Caco-2 (cell line): ENCODE results near the gene CST5. TPM values are rescaled to one million over a fixed set of nuclear protein-coding genes. Genes with fewer than 3 reads are reported as not detected.

Experiments used
- BruUV-seq: library from RNA; stranded (reverse); fragments of 400-500 nt; replicated peaks from 2 replicates; lab custom pipeline; 2021; lab: Mats Ljungman, UMichigan
- CTCF ChIA-PET: fragments of 300-600 bp; sonication (Branson Sonifier 250); formaldehyde crosslinking; loops from one replicate; lab custom pipeline; 2022; ENCODE audit warnings: antibody characterized with exemption; lab: Charles Lee
- POLR2A ChIA-PET: fragments of 300-600 bp; sonication (Branson Sonifier 250); formaldehyde crosslinking; loops from one replicate; lab custom pipeline; 2022; ENCODE audit warnings: antibody characterized with exemption; lab: Charles Lee
- DNase-seq, 2 experiments: peaks; one replicate each; pipeline versions ENCODE4 v3.0.0 to v3.0.0-alpha.2; 2020 to 2022
- H3K27me3 ChIP-seq: replicated peaks from 2 replicates; pipeline ENCODE4 v1.6.0; 2011; ENCODE audit warnings: low read length; ENCODE audit not compliant: control insufficient read depth, insufficient read depth
- H3K36me3 ChIP-seq: 2 replicates; pipeline ENCODE4 v1.5.1; 2011; ENCODE audit warnings: low read length; ENCODE audit not compliant: control insufficient read depth, insufficient read depth
- H3K4me1 ChIP-seq: fragments of 250-450 bp; sonication (Bioruptor Pico); 2 replicates; pipeline ENCODE4 v1.5.1; 2020; ENCODE audit warnings: mild to moderate bottlenecking
- H3K4me3 ChIP-seq: 2 replicates; pipeline ENCODE4 v1.5.1; 2011; ENCODE audit warnings: low read depth, mild to moderate bottlenecking, control low read depth, low read length
- H3K9me3 ChIP-seq: fragments of 250-450 bp; sonication (Bioruptor Pico); 2 replicates; pipeline ENCODE4 v1.5.1; 2020; ENCODE audit warnings: mild to moderate bottlenecking, moderate library complexity
- H3K27ac Mint-ChIP-seq: one replicate; pipeline ENCODE4 v1.8.0; 2022; ENCODE audit warnings: mixed read lengths; ENCODE audit not compliant: unreplicated experiment
- H3K27me3 Mint-ChIP-seq: one replicate; pipeline ENCODE4 v1.8.0; 2022; ENCODE audit warnings: mixed read lengths; ENCODE audit not compliant: insufficient read depth, unreplicated experiment
- H3K36me3 Mint-ChIP-seq: one replicate; pipeline ENCODE4 v1.8.0; 2022; ENCODE audit warnings: mild to moderate bottlenecking, mixed read lengths; ENCODE audit not compliant: insufficient read depth, unreplicated experiment
- H3K4me1 Mint-ChIP-seq: one replicate; pipeline ENCODE4 v1.8.0; 2022; ENCODE audit warnings: low read depth, mixed read lengths; ENCODE audit not compliant: unreplicated experiment
- H3K4me3 Mint-ChIP-seq: one replicate; pipeline ENCODE4 v1.8.0; 2022; ENCODE audit warnings: mild to moderate bottlenecking, moderate library complexity, mixed read lengths; ENCODE audit not compliant: unreplicated experiment
- H3K9me3 Mint-ChIP-seq: one replicate; pipeline ENCODE4 v1.8.0; 2022; ENCODE audit warnings: mixed read lengths; ENCODE audit not compliant: unreplicated experiment
- intact Hi-C: fragments of 100-400 bp; cut with micrococcal nuclease; formaldehyde crosslinking; loops from one replicate; pipeline ENCODE4 v1.10.0; 2022; ENCODE audit not compliant: unreplicated experiment
- total RNA-seq: library from RNA; stranded (reverse); gene quantifications from 2 replicates; pipeline ENCODE4 v1.2.3, GENCODE V29; 2022
- TF ChIP-seq, protein P1 (sequence below), 2 experiments: fragments of 200-600 bp in 1 of 2; IDR thresholded peaks; 1 replicate in 1 of 2; 2 replicates in 1 of 2; pipeline versions ENCODE4 v1.5.1 to v1.8.0; 2011 to 2022; ENCODE audit warnings: antibody characterized with exemption in 1 of 2, control low read depth in 1 of 2, inconsistent platforms in 1 of 2, low read depth in 1 of 2, low read length in 1 of 2, mild to moderate bottlenecking in 1 of 2, moderate library complexity in 1 of 2; ENCODE audit not compliant: insufficient read depth in 1 of 2, severe bottlenecking in 1 of 2, unreplicated experiment in 1 of 2

CST5 gene
- total RNA-seq, 1 experiment from 2014 or later, result not detected

DNA sequence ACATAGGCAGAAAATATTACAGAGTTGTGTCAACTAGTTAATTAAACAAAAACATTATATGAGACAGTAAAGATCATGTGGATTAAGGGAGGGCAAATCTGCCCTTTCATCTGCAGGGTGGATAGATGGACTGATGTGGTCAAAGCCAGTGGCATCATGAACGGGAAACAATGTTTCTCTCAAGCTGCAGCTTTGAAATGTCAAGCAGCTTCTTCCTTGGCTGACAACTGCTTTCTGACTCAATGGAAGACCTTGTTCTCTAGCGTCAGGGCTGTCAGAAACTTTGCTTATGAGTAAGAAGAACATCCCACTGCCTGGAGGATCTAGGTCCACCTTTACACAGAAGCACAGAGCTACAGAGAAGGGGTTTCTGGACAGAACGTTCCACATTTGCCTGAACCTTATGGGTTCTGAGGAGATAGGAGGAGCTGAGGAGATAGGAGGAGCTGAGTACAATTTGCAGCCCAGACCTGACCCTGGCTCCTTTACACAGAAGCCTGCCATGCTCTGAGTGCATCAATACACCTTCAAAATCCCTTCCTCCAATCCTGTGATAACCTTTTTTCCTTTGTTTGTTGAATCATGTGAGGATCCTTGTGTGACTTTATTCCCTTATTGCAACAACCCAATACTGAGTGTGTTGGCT lies 6.1 kb downstream of the CST5 start:
- no peak for DNase-seq
- POLR2A ChIA-PET, result no interaction called here
- peaks cover 4% of the 10 kb centered on the region for H3K36me3 Mint-ChIP-seq
- Histone ChIP-seq H3K4me3 (no peak overlapping the region), H3K9me3 (no peaks in the 10 kb centered on the region; the same call in 1 of the 2 replicates), H3K27me3 (no peaks in the 10 kb centered on the region; the same call in 1 of the 2 replicates), H3K36me3 (no peaks in the 10 kb centered on the region), H3K4me1 (peaks cover 6% of the 10 kb centered on the region)
- no peaks in the 10 kb centered on the region for H3K9me3 Mint-ChIP-seq
- TF ChIP-seq, protein P1, sequence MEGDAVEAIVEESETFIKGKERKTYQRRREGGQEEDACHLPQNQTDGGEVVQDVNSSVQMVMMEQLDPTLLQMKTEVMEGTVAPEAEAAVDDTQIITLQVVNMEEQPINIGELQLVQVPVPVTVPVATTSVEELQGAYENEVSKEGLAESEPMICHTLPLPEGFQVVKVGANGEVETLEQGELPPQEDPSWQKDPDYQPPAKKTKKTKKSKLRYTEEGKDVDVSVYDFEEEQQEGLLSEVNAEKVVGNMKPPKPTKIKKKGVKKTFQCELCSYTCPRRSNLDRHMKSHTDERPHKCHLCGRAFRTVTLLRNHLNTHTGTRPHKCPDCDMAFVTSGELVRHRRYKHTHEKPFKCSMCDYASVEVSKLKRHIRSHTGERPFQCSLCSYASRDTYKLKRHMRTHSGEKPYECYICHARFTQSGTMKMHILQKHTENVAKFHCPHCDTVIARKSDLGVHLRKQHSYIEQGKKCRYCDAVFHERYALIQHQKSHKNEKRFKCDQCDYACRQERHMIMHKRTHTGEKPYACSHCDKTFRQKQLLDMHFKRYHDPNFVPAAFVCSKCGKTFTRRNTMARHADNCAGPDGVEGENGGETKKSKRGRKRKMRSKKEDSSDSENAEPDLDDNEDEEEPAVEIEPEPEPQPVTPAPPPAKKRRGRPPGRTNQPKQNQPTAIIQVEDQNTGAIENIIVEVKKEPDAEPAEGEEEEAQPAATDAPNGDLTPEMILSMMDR (IDR thresholded peaks at IDR 0.05; ENCODE audit: insufficient read depth in 1 of 2, low read depth in 1 of 2, low read length in 1 of 2, severe bottlenecking in 1 of 2, unreplicated experiment in 1 of 2), result no peak
- peaks cover 17% of the 10 kb centered on the region for H3K4me1 Mint-ChIP-seq
- no TSS peak for BruUV-seq
- intact Hi-C loops, result no loop called here
- H3K4me3 Mint-ChIP-seq, result no peak overlapping the region
- peaks cover 2% of the 10 kb centered on the region for H3K27me3 Mint-ChIP-seq
- CTCF ChIA-PET, result no interaction called here
- H3K27ac Mint-ChIP-seq, result no peak overlapping the region

DNA sequence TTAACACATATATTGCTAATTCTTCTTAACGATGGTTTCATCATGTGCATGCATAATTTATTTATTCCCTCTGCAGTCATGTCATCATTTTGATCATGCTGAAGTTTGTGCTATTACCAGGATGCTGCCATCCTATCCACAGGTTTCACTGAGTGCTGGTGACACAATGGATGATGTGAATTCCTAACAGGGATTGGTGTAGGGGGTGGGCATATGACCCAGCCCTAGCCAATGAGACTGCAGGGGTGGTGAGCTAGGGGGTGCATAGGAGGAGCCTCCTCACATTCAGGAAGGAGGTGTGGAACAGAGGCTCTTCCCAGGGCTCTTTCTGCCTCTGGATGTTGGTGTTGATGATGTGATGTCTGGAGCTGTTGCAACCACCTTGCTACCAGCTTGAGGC lies 7.5 kb downstream of the CST5 start:
- Histone ChIP-seq H3K4me1 (peaks cover 16% of the 10 kb centered on the region), H3K9me3 (no peaks in the 10 kb centered on the region; the same call in 1 of the 2 replicates), H3K4me3 (no peak overlapping the region), H3K36me3 (no peaks in the 10 kb centered on the region), H3K27me3 (no peaks in the 10 kb centered on the region; the same call in 1 of the 2 replicates)
- BruUV-seq, result no TSS peak
- no peak for DNase-seq
- no peak overlapping the region for H3K4me3 Mint-ChIP-seq
- H3K4me1 Mint-ChIP-seq, result peaks cover 28% of the 10 kb centered on the region
- intact Hi-C loops, result no loop called here
- ChIA-PET POLR2A (no interaction called here), CTCF (no interaction called here)
- no peak overlapping the region for H3K27ac Mint-ChIP-seq
- H3K36me3 Mint-ChIP-seq, result peaks cover 4% of the 10 kb centered on the region
- H3K9me3 Mint-ChIP-seq, result no peaks in the 10 kb centered on the region
- H3K27me3 Mint-ChIP-seq, result peaks cover 2% of the 10 kb centered on the region
- TF ChIP-seq, protein P1 (IDR thresholded peaks at IDR 0.05; ENCODE audit: insufficient read depth in 1 of 2, low read depth in 1 of 2, low read length in 1 of 2, severe bottlenecking in 1 of 2, unreplicated experiment in 1 of 2), result no peak

GRCh38 chr20:23870461-23870860 lies 9.1 kb downstream of the CST5 start:
- ChIA-PET CTCF (no interaction called here), POLR2A (no interaction called here)
- no peaks in the 10 kb centered on the region for H3K36me3 ChIP-seq
- Mint-ChIP-seq H3K27me3 (peaks cover 2% of the 10 kb centered on the region), H3K27ac (peak overlapping the region; percentile 65), H3K9me3 (no peaks in the 10 kb centered on the region), H3K4me1 (peaks cover 35% of the 10 kb centered on the region), H3K36me3 (peaks cover 4% of the 10 kb centered on the region), H3K4me3 (no peak overlapping the region)
- H3K9me3 ChIP-seq, result no peaks in the 10 kb centered on the region; the same call in 1 of the 2 replicates
- DNase-seq, result no peak
- peaks cover 16% of the 10 kb centered on the region for H3K4me1 ChIP-seq
- TF ChIP-seq, protein P1 (IDR thresholded peaks at IDR 0.05; ENCODE audit: insufficient read depth in 1 of 2, low read depth in 1 of 2, low read length in 1 of 2, severe bottlenecking in 1 of 2, unreplicated experiment in 1 of 2), result no peak
- H3K27me3 ChIP-seq, result no peaks in the 10 kb centered on the region; the same call in 1 of the 2 replicates
- intact Hi-C loops, result no loop called here
- no TSS peak for BruUV-seq
- H3K4me3 ChIP-seq, result no peak overlapping the region
